HG03378 (cell line): ENCODE measurements around the gene DNAH12.
"Not testable (repeated sequence)": the region's sequence is repeated elsewhere in the genome, so short reads cannot be mapped to it uniquely, and the experiment has no call there.

Experiments used
- ATAC-seq: cut with Tn5 transposase; IDR thresholded peaks from one replicate; pipeline ENCODE4 v1.9.1; 2021; ENCODE audit warnings: mild to moderate bottlenecking, moderate library complexity; ENCODE audit not compliant: unreplicated experiment

Gene DNAH12

GRCh38 chr3:57420001-57420400, 124.1 kb downstream of the DNAH12 start:
- no peak for ATAC-seq

- ATAC-seq: no peak
These were observed 132.4 kb downstream of the DNAH12 start for GRCh38 chr3:57411715-57412114.

- ATAC-seq: no peak
These were observed 134.7 kb downstream of the DNAH12 start for GRCh38 chr3:57409471-57409870.

- ATAC-seq: no peak
These were observed 141.5 kb downstream of the DNAH12 start for GRCh38 chr3:57402675-57403074.

- peak; percentile 90 for ATAC-seq
These were observed 146.7 kb downstream of the DNAH12 start for GRCh38 chr3:57397175-57398026.

- ATAC-seq: no peak
These were observed 150.2 kb downstream of the DNAH12 start for GRCh38 chr3:57393977-57394376.

- no peak for ATAC-seq
These were observed 152.4 kb downstream of the DNAH12 start for GRCh38 chr3:57391767-57392166.

GRCh38 chr3:57389271-57389670, 154.9 kb downstream of the DNAH12 start:
- ATAC-seq: no peak

GRCh38 chr3:57386307-57386706, 157.8 kb downstream of the DNAH12 start:
- no peak for ATAC-seq

GRCh38 chr3:57385498-57385897, 158.6 kb downstream of the DNAH12 start:
- ATAC-seq: no peak

GRCh38 chr3:57383838-57384237, 160.3 kb downstream of the DNAH12 start:
- no peak for ATAC-seq

- ATAC-seq: no peak
These were observed 160.7 kb downstream of the DNAH12 start for GRCh38 chr3:57383406-57383805.

GRCh38 chr3:57382933-57383332, 161.2 kb downstream of the DNAH12 start:
- ATAC-seq: no peak

GRCh38 chr3:57370341-57370740, 173.8 kb downstream of the DNAH12 start:
- no peak for ATAC-seq

- not testable (repeated sequence) for ATAC-seq
These were observed 179.1 kb downstream of the DNAH12 start for GRCh38 chr3:57365089-57365488.

- not testable (repeated sequence) for ATAC-seq
These were observed 187.9 kb downstream of the DNAH12 start for GRCh38 chr3:57356275-57356674.

GRCh38 chr3:57354768-57355167, 189.4 kb downstream of the DNAH12 start:
- no peak for ATAC-seq

GRCh38 chr3:57350271-57350670, 193.9 kb downstream of the DNAH12 start:
- ATAC-seq: no peak

- ATAC-seq: not testable (repeated sequence)
These were observed 205.0 kb downstream of the DNAH12 start for GRCh38 chr3:57339071-57339642.

- ATAC-seq: not testable (repeated sequence)
These were observed 205.7 kb downstream of the DNAH12 start for GRCh38 chr3:57338272-57339070.

- no peak for ATAC-seq
These were observed 208.7 kb downstream of the DNAH12 start for GRCh38 chr3:57335283-57335938.
